Measurements from ENCODE around the gene RHAG.

- TF ChIP-seq CTCF (IDR thresholded peaks at IDR 0.05), result no peak
- no peak for TF ChIP-seq HMGXB4 (CRISPR knock-in tag; IDR thresholded peaks at IDR 0.05)
- no peak for TF ChIP-seq RELA (CRISPR knock-in tag; IDR thresholded peaks at IDR 0.05; ENCODE audit: borderline replicate concordance)
- no peak for TF ChIP-seq NR2C2 (CRISPR knock-in tag; IDR thresholded peaks at IDR 0.05)
- TF ChIP-seq TEAD4 (CRISPR knock-in tag; IDR thresholded peaks at IDR 0.05), result no peak
- no peak for TF ChIP-seq NFYB (CRISPR knock-in tag; conservative IDR thresholded peaks at IDR 0.05; ENCODE audit: low read depth)
- no peak for TF ChIP-seq MAX (CRISPR knock-in tag; IDR thresholded peaks at IDR 0.05)
- no peak for TF ChIP-seq SP1 (CRISPR knock-in tag; conservative IDR thresholded peaks at IDR 0.05)
These were observed 30.5 kb upstream of the RHAG start for GRCh38 chr6:49666930-49667757.

Data from WTC11 (cell line).